Right atrium auricular region (tissue), 2 donors: ENCODE results near the gene SLC19A1. TPM values are rescaled to one million over a fixed set of nuclear protein-coding genes. Genes with fewer than 3 reads are reported as not detected.

Experiments used
- DNase-seq: peaks from one replicate; pipeline ENCODE4 v3.0.0-alpha.2; 2019; ENCODE audit warnings: low spot score
- H3K27ac ChIP-seq, 2 donors: fragments of 200-600 bp; sonication (generic); 1 replicate in 1 of 2; 2 replicates in 1 of 2; pipeline ENCODE4 v1.5.1; 2016 to 2019
- H3K27me3 ChIP-seq, 2 donors: fragments of 200-600 bp; sonication (generic); one replicate each; pipeline versions ENCODE4 v1.5.1 to v1.6.0; 2017 to 2019
- H3K36me3 ChIP-seq: fragments of 200-600 bp; sonication (generic); one replicate; pipeline ENCODE4 v1.5.1; 2016
- H3K4me1 ChIP-seq, 2 donors: fragments of 200-600 bp; sonication (generic); one replicate each; pipeline versions ENCODE4 v1.5.1 to v1.6.0; 2017 to 2019
- H3K4me3 ChIP-seq, 2 donors: fragments of 200-600 bp; sonication (generic); 1 replicate in 1 of 2; 2 replicates in 1 of 2; pipeline ENCODE4 v1.5.1; 2017 to 2019; ENCODE audit warnings: mild to moderate bottlenecking in 1 of 2, moderate library complexity in 1 of 2
- H3K9me3 ChIP-seq, 2 donors: fragments of 200-600 bp; sonication (generic); one replicate each; pipeline ENCODE4 v1.5.1; 2019
- total RNA-seq, 2 donors: library from RNA; depleted of rRNA; stranded (reverse); fragments of >200 nt; gene quantifications; one replicate each; pipeline ENCODE4 v1.1.0, GENCODE V29; 2016
- TF ChIP-seq, protein P1 (sequence below), 2 donors: fragments of 200-600 bp; sonication (generic); IDR thresholded peaks; one replicate each; pipeline ENCODE4 v1.5.1; 2019; ENCODE audit warnings: antibody characterized with exemption in 2 of 2

SLC19A1 gene
- total RNA-seq, 2 donors from 2014 or later = 2.2 to 5.3 TPM

DNA sequence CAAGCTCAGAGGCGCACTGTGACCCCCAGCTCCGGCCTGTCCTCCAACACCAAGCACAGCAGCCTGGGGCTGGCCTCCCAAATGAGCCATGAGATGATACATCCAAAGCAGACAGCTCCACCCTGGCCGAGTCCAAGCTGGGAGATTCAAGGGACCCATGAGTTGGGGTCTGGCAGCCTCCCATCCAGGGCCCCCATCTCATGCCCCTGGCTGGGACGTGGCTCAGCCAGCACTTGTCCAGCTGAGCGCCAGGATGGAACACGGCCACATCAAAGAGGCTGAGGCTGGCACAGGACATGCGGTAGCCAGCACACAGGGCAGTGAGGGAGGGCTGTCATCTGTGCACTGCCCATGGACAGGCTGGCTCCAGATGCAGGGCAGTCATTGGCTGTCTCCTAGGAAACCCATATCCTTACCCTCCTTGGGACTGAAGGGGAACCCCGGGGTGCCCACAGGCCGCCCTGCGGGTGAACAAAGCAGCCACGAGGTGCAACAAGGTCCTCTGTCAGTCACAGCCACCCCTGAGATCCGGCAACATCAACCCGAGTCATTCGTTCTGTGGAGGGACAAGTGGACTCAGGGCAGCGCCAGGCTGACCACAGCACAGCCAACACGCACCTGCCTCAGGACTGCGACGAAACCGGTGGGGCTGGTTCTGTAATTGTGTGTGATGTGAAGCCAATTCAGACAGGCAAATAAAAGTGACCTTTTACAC, 29.1 kb downstream of the SLC19A1 start:
- TF ChIP-seq, protein P1, sequence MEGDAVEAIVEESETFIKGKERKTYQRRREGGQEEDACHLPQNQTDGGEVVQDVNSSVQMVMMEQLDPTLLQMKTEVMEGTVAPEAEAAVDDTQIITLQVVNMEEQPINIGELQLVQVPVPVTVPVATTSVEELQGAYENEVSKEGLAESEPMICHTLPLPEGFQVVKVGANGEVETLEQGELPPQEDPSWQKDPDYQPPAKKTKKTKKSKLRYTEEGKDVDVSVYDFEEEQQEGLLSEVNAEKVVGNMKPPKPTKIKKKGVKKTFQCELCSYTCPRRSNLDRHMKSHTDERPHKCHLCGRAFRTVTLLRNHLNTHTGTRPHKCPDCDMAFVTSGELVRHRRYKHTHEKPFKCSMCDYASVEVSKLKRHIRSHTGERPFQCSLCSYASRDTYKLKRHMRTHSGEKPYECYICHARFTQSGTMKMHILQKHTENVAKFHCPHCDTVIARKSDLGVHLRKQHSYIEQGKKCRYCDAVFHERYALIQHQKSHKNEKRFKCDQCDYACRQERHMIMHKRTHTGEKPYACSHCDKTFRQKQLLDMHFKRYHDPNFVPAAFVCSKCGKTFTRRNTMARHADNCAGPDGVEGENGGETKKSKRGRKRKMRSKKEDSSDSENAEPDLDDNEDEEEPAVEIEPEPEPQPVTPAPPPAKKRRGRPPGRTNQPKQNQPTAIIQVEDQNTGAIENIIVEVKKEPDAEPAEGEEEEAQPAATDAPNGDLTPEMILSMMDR (IDR thresholded peaks at IDR 0.05) = no peak
- Histone ChIP-seq H3K9me3 (peaks cover 0 to 5% of the 10 kb centered on the region in 2 donors), H3K27me3 (no peaks in the 10 kb centered on the region), H3K27ac (no peak overlapping the region), H3K4me1 (no peaks in the 10 kb centered on the region), H3K4me3 (no peak overlapping the region), H3K36me3 (peaks cover 9% of the 10 kb centered on the region)
- DNase-seq = no peak

DNA sequence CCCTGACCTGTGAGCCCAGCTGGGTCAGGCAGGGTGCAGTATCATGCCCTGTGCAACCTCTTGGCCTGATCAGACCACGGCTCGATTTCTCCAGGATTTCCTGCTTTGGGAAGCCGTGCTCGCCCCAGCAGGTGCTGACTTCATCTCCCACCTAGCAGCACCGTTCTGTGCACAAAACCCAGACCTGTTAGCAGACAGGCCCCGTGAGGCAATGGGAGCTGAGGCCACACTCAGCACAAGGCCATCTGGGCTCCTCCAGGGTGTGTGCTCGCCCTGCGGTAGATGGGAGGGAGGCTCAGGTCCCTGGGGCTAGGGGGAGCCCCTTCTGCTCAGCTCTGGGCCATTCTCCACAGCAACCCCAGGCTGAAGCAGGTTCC, 29.6 kb downstream of the SLC19A1 start:
- Histone ChIP-seq H3K4me1 (no peaks in the 10 kb centered on the region), H3K36me3 (peaks cover 9% of the 10 kb centered on the region)

DNA sequence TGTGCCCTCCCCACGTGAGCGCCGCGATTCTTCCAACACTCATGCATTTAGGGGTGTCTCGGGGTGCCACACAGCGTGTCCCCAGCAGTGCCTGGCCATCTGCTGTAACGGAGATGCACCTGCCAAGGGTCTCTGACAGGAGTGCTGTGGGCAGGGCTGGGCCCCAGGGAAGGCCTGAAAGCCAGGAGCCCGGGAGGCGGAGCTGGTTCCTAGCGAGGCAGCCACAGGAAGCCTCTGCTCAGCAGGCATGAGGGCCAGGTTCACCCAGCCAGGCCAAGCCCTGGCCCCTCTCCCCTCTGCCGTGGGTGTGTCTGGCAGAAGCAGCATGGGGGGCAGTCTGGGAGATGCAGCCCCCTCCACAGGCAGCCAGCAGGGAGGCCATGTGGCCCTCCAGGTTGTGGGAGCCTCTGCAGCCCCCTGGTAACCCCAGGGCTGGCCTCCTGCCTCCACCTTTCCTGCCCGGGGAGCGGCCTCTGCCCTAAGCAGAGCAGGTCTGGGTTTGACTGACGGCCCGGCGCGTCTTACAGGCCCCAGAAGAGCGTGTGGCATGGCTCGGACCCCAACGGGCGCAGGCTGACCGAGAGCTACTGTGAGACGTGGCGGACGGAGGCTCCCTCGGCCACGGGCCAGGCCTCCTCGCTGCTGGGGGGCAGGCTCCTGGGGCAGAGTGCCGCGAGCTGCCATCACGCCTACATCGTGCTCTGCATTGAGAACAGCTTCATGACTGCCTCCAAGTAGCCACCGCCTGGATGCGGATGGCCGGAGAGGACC, 30.4 kb downstream of the SLC19A1 start:
- H3K4me3 ChIP-seq = no peak overlapping the region
- no peak for DNase-seq
- peaks cover 9% of the 10 kb centered on the region for H3K36me3 ChIP-seq
- TF ChIP-seq, protein P1 (IDR thresholded peaks at IDR 0.05) = no peak
- H3K4me1 ChIP-seq = no peaks in the 10 kb centered on the region
- H3K9me3 ChIP-seq = no peaks in the 10 kb centered on the region
- no peaks in the 10 kb centered on the region for H3K27me3 ChIP-seq
- no peak overlapping the region for H3K27ac ChIP-seq

More for the DNA sequence above, 29.6 kb downstream of the SLC19A1 start:
- no peak overlapping the region for H3K4me3 ChIP-seq
- H3K27ac ChIP-seq = no peak overlapping the region
- TF ChIP-seq, protein P1 (IDR thresholded peaks at IDR 0.05) = no peak
- no peaks in the 10 kb centered on the region for H3K27me3 ChIP-seq
- no peak for DNase-seq
- no peaks in the 10 kb centered on the region for H3K9me3 ChIP-seq

DNA sequence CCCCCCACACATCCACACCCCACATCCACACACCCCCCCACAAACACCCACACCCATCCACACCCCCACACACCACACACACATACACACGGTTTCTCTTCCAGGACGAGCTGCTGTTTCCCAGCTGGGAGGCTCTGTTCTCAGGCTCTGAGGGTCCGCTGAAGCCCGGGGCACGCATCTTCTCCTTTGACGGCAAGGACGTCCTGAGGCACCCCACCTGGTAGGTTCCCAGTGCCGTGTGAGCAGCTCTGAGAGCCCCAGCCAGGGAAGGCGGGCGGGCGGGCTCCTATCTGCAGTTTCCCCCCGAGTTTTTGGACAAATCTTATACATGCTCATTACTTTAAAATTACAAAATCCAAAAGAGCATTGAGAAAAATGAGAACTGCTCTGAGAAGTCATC, 31.2 kb downstream of the SLC19A1 start:
- H3K27me3 ChIP-seq = no peaks in the 10 kb centered on the region
- H3K36me3 ChIP-seq = peaks cover 9% of the 10 kb centered on the region
- no peak overlapping the region for H3K4me3 ChIP-seq
- no peak for DNase-seq
- H3K27ac ChIP-seq = no peak overlapping the region
- H3K9me3 ChIP-seq = no peaks in the 10 kb centered on the region
- TF ChIP-seq, protein P1 (IDR thresholded peaks at IDR 0.05) = no peak
- H3K4me1 ChIP-seq = no peaks in the 10 kb centered on the region

DNA sequence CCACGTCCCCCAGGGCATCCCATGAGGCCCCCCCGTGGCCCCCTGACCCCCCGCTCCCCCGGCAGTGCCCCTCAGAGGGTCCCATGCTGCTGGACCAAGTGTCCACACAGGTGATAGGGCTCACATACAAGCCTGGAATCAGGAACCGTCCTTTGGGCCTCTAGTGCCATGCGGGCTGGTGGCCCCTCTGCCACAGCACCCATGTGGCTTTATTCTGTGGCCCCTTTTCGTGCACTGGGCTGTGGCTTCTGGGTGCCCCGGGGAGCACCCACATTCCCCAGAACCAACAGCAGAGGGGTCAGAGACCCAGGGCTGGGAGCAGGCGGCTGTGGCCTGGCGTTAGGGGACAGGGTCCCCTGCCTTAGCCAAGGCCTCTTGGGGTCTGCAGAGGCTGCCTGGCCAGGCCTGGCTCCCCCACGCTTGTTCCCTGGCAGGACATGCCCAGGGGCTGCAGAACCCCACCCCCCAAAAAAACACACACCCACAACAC, 31.7 kb downstream of the SLC19A1 start:
- Histone ChIP-seq H3K36me3 (peaks cover 9% of the 10 kb centered on the region), H3K4me1 (no peaks in the 10 kb centered on the region), H3K9me3 (no peaks in the 10 kb centered on the region)

More for the DNA sequence above, 31.7 kb downstream of the SLC19A1 start:
- H3K27ac ChIP-seq = no peak overlapping the region
- no peak overlapping the region for H3K4me3 ChIP-seq
- TF ChIP-seq, protein P1 (IDR thresholded peaks at IDR 0.05) = no peak
- no peak for DNase-seq
- H3K27me3 ChIP-seq = no peaks in the 10 kb centered on the region
